GM13977 (cell line): Measurements from ENCODE around the gene AKTIP.

Experiments
- DNase-seq: peaks from one replicate; pipeline ENCODE4 v3.0.0; 2012; ENCODE audit warnings: low spot score
- CTCF ChIP-seq: IDR thresholded peaks from 2 replicates; pipeline ENCODE4 v1.5.1; 2012; ENCODE audit warnings: mild to moderate bottlenecking, control low read depth; ENCODE audit not compliant: insufficient read depth; ENCODE audit errors: extremely low read depth, missing control alignments
- in situ Hi-C: fragments of 300-500 bp; cut with MboI; formaldehyde crosslinking; loops from one replicate; pipeline ENCODE4 v1.12.0; 2022; ENCODE audit warnings: low sequenced_read_pairs, low pct_unique_long_range_greater_than_20kb, mixed read lengths, inconsistent platforms; ENCODE audit not compliant: unreplicated experiment

The AKTIP gene

GRCh38 chr16:53495325-53495724 is 7.7 kb downstream of the AKTIP start:
- in situ Hi-C loops = no loop called here
- DNase-seq = no peak
- no peak for TF ChIP-seq CTCF

- no peak for DNase-seq
- in situ Hi-C loops = no loop called here
- TF ChIP-seq CTCF = no peak
These were observed 8.4 kb downstream of the AKTIP start for GRCh38 chr16:53494636-53495035.

DNA sequence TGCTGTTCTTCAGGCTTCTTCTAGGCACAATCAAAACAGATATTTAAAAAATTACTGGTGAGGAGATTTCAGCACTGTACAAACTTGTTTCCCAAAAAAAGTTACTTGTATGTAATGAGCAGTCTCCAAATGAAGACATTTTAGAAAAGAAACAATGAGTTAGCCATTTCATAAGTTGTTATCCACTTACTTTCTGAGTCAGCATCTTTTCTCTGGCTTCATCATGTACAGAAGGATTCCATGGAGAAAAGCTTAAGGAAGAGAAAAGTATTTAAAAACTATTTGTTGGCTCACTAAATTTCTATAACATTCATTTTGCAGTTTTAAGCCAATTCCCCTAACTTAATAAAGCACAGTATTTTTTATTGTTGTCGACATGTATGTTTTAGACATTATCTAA is 10.5 kb downstream of the AKTIP start:
- TF ChIP-seq CTCF = no peak
- in situ Hi-C loops = no loop called here
- DNase-seq = no peak

DNA sequence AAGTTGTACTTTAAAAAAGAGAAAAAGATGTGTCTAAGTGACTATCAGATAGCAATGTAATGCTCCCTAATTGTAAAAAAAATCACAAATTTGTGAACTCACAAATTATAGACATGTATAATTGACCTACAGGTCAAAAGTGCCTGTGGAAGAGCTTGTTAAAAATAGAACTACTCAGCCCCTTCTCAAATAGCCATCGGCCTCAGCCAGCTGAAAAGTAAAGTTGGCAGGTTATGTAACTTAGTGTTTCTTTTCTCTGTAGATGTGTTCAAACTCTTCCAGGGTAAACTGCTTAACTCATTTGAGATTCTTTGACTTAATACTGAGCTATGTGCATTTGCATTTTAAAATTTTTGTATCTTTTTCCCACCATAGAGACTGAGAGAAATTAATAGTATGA is 13.3 kb downstream of the AKTIP start:
- TF ChIP-seq CTCF = no peak
- in situ Hi-C loops = no loop called here
- DNase-seq = no peak

GRCh38 chr16:53486230-53486629 is 16.8 kb downstream of the AKTIP start:
- no peak for TF ChIP-seq CTCF
- in situ Hi-C loops = no loop called here
- DNase-seq = no peak

GRCh38 chr16:53484542-53484941 is 18.5 kb downstream of the AKTIP start:
- in situ Hi-C loops = no loop called here
- TF ChIP-seq CTCF = no peak

DNA sequence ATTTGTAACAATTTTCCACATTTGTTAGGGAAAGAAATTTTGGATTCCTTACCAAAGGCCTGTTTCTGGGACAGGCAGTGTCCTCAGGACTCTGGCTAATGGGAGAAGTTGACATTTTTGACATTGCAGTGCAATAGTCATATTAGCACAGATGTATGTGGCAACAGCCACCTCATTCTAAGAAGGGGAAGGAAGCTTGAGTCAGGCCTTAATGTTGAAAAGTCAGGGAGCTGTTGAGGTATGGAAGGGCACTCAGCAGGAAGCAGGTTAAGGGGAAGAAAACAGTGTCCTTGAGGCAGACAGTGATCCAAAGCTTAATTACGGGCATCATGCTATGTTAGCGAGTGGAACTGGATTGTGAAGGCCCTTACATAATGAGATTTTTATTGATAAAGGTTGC is 20.9 kb downstream of the AKTIP start:
- TF ChIP-seq CTCF = no peak
- in situ Hi-C loops = no loop called here
- no peak for DNase-seq

More at GRCh38 chr16:53484542-53484941, 18.5 kb downstream of the AKTIP start:
- DNase-seq = no peak
